HepG2 (cell line): ENCODE measurements around the gene MAN2B2. TPM values are rescaled to one million over a fixed set of nuclear protein-coding genes. Genes with fewer than 3 reads are reported as not detected.
A peak's percentile ranks its signal among the peaks of the same experiment; 100 is the strongest.

Experiments
- ATAC-seq: fragments of 200-7000 bp; cut with Tn5 transposase; 3 replicates; pipeline ENCODE4 v1.9.1; 2020; ENCODE audit warnings: mild to moderate bottlenecking, moderate library complexity
- BruUV-seq: library from RNA; stranded (reverse); fragments of 400-500 nt; replicated peaks from 2 replicates; lab custom pipeline; 2021; lab: Mats Ljungman, UMichigan
- CTCF ChIA-PET: fragments of 300-600 bp; formaldehyde crosslinking; extraction: SDS; loops from one replicate; lab custom pipeline; 2021; ENCODE audit warnings: low total read pairs, inconsistent platforms, low intra/inter-chr PET ratio; lab: Yijun Ruan, JAX
- POLR2A ChIA-PET: fragments of 350-600 bp; sonication (Branson Sonifier 250); formaldehyde crosslinking; loops from one replicate; lab custom pipeline; 2020; ENCODE audit warnings: antibody characterized with exemption, inconsistent platforms; lab: Yijun Ruan, JAX
- DNase-seq: peaks from one replicate; pipeline ENCODE4 v3.0.0-alpha.2; 2015; ENCODE audit warnings: low spot score
- FAIRE-seq: peaks from 3 replicates; lab custom pipeline; 2011; peaks lifted over from hg19 to GRCh38; lab: Jason Lieb, UNC
- H2AFZ ChIP-seq: one replicate; pipeline ENCODE4 v1.6.1; 2011; ENCODE audit warnings: low read length, inconsistent platforms
- H3K27ac ChIP-seq: fragments of 300-600 bp; 3 replicates; pipeline ENCODE4 v1.8.0; 2011; ENCODE audit warnings: mixed run types, mild to moderate bottlenecking, mixed read lengths, low read length, inconsistent platforms; ENCODE audit not compliant: insufficient read depth; ENCODE audit errors: extremely low read length
- H3K27me3 ChIP-seq, 2 experiments: fragments of 200-600 bp in 1 of 2; 2 replicates in 1 of 2; 3 replicates in 1 of 2; pipeline versions ENCODE4 v1.6.0 to v1.8.0; 2011; ENCODE audit warnings: low read length in 2 of 2, mild to moderate bottlenecking in 2 of 2, moderate library complexity in 2 of 2, inconsistent platforms in 1 of 2; ENCODE audit not compliant: insufficient read depth in 2 of 2, control insufficient read depth in 1 of 2
- H3K36me3 ChIP-seq, 2 experiments: fragments of 200-600 bp in 1 of 2; replicated peaks in 1 of 2; 2 replicates in 1 of 2; 3 replicates in 1 of 2; pipeline versions ENCODE4 v1.5.1 to v1.8.0; 2011; ENCODE audit warnings: low read length in 2 of 2, inconsistent platforms in 1 of 2; ENCODE audit not compliant: insufficient read depth in 2 of 2, control insufficient read depth in 1 of 2
- H3K4me1 ChIP-seq: 2 replicates; pipeline ENCODE4 v1.5.1; 2012; ENCODE audit warnings: low read length, inconsistent platforms; ENCODE audit not compliant: insufficient read depth
- H3K4me2 ChIP-seq: 2 replicates; pipeline ENCODE4 v1.6.0; 2011; ENCODE audit warnings: low read depth, low read length, inconsistent platforms
- H3K4me3 ChIP-seq, 3 experiments: fragments of 200-600 bp in 1 of 3; sonication (generic), shearing (Covaris generic) in 1 of 3; replicated peaks in 1 of 3; 2 replicates each; pipeline ENCODE4 v1.5.1; 2011 to 2016; ENCODE audit warnings: low read length in 3 of 3, inconsistent platforms in 2 of 3, low read depth in 2 of 3, mild to moderate bottlenecking in 2 of 3, control low read depth in 1 of 3, mixed read lengths in 1 of 3; ENCODE audit not compliant: insufficient read depth in 1 of 3
- H3K79me2 ChIP-seq: one replicate; pipeline ENCODE4 v1.6.1; 2011; ENCODE audit warnings: low read length, inconsistent platforms; ENCODE audit not compliant: insufficient read depth
- H3K9ac ChIP-seq: 2 replicates; pipeline ENCODE4 v1.6.0; 2011; ENCODE audit warnings: mild to moderate bottlenecking, low read depth, low read length, inconsistent platforms; ENCODE audit not compliant: insufficient read depth
- H3K9me3 ChIP-seq: 2 replicates; pipeline ENCODE4 v1.5.1; 2012; ENCODE audit warnings: mild to moderate bottlenecking, low read length
- H4K20me1 ChIP-seq: 2 replicates; pipeline ENCODE4 v1.6.0; 2011; ENCODE audit warnings: inconsistent platforms, mild to moderate bottlenecking, low read length, moderate library complexity; ENCODE audit not compliant: insufficient read depth
- E2F2 ChIP-seq: sonication (generic); formaldehyde crosslinking; IDR thresholded peaks from 2 replicates; pipeline ENCODE4 v1.4.0; 2020; ENCODE audit warnings: missing genetic modification reagents, borderline replicate concordance
- ETV6 ChIP-seq: sonication (generic); formaldehyde crosslinking; conservative IDR thresholded peaks from 2 replicates; pipeline ENCODE4 v1.4.0; 2020; ENCODE audit warnings: missing genetic modification reagents
- FOSL2 ChIP-seq: sonication (generic); formaldehyde crosslinking; IDR thresholded peaks from 2 replicates; pipeline ENCODE4 v1.4.0; 2020; ENCODE audit warnings: missing genetic modification reagents
- ISX ChIP-seq: sonication (generic); formaldehyde crosslinking; conservative IDR thresholded peaks from 2 replicates; pipeline ENCODE4 v1.5.0; 2020; ENCODE audit warnings: missing genetic modification reagents
- MIER2 ChIP-seq: IDR thresholded peaks from 2 replicates; pipeline ENCODE4 v1.6.1; 2016; ENCODE audit warnings: missing biosample characterization, missing genetic modification reagents
- PAWR ChIP-seq: sonication (generic); formaldehyde crosslinking; IDR thresholded peaks from 2 replicates; pipeline ENCODE4 v1.4.0; 2020; ENCODE audit warnings: missing genetic modification reagents, mild to moderate bottlenecking, borderline replicate concordance
- SIX1 ChIP-seq: sonication (generic); formaldehyde crosslinking; IDR thresholded peaks from 2 replicates; pipeline ENCODE4 v1.4.0; 2020; ENCODE audit warnings: missing genetic modification reagents, borderline replicate concordance
- SRY ChIP-seq: sonication (generic); formaldehyde crosslinking; IDR thresholded peaks from 2 replicates; pipeline ENCODE4 v1.8.0; 2022; ENCODE audit warnings: mild to moderate bottlenecking, missing genetic modification reagents
- ZNF749 ChIP-seq: sonication (generic); formaldehyde crosslinking; IDR thresholded peaks from 2 replicates; pipeline ENCODE4 v1.8.0; 2022; ENCODE audit warnings: mild to moderate bottlenecking, missing genetic modification reagents, moderate library complexity, borderline replicate concordance
- WGBS: methylation state at CpG from one replicate; pipeline ENCODE4 v1.1.6; 2017; ENCODE audit warnings: low lambda C conversion rate; 5-methylcytosine and 5-hydroxymethylcytosine counted together
- in situ Hi-C: cut with HindIII; loops from 2 replicates; pipeline ENCODE4 v1.10.0; 2017; ENCODE audit warnings: low pct_unique_long_range_greater_than_20kb; ENCODE audit not compliant: extremely low pct_ligation_motif_present
- intact Hi-C: fragments of 100-400 bp; cut with micrococcal nuclease; formaldehyde crosslinking; loops from one replicate; pipeline ENCODE4 v1.10.0; 2022; ENCODE audit not compliant: unreplicated experiment
- polyA plus RNA-seq, 8 experiments: library from polyadenylated mRNA; depleted of rRNA in 3 of 8; stranded (reverse) in 7 of 8; unstranded in 1 of 8; fragments of >200 nt; fragmentation: Illumina TruSeq in 4 of 8; extraction: Trizol in 4 of 8; gene quantifications; 2 replicates each; pipeline versions ENCODE4 v1.2.1 to v1.2.3, GENCODE V29; 2011 to 2016; ENCODE audit warnings: low read depth in 4 of 8, missing spikeins in 1 of 8, mixed read lengths in 1 of 8; ENCODE audit not compliant: insufficient read depth in 1 of 8
- total RNA-seq, 5 experiments: library from RNA; depleted of rRNA; stranded (reverse); fragments of >200 nt; fragmentation: Illumina TruSeq; extraction: Trizol; gene quantifications; 2 replicates each; pipeline ENCODE4 v1.2.3, GENCODE V29; 2016; ENCODE audit warnings: low read depth in 1 of 5
- TF ChIP-seq, protein P1 (sequence below): sonication (generic); formaldehyde crosslinking; IDR thresholded peaks from 2 replicates; pipeline ENCODE4 v1.9.0; 2021; ENCODE audit warnings: missing genetic modification reagents, borderline replicate concordance

MAN2B2 gene
- total and polyA plus RNA-seq, 2 of the 13 experiments (the other 11 are each of a cell fraction or from before 2014, with no cell fraction given) = 4.8 to 5.4 TPM

GRCh38 chr4:6549890-6550620 lies 24.9 kb upstream of the MAN2B2 start:
- H3K4me2 ChIP-seq = no peak overlapping the region
- H2AFZ ChIP-seq = no peak overlapping the region
- 4% methylated on average over 12 of the region's 13 CpGs for WGBS
- BruUV-seq = no TSS peak
- TF ChIP-seq ETV6 (CRISPR knock-in tag) (no peak), SIX1 (no peak), ISX (CRISPR knock-in tag) (no peak), FOSL2 (CRISPR knock-in tag) (peak; percentile 5; the same call in 1 of the 2 replicates), SRY (no peak)
- TF ChIP-seq, all 625 proteins: peak for 1
- intact Hi-C loops (loop anchor here (5.0 to 10.0 kb wide), 3 partner anchors 78 to 295 kb away; partner anchors contain the start of gene PPP2R2C), in situ Hi-C loops (loop anchor here (10.0 to 25.0 kb wide), 2 partner anchors 215 to 313 kb away; no protein-coding TSS in a partner anchor)
- H3K9ac ChIP-seq = no peak overlapping the region
- ChIA-PET CTCF (interaction anchor here (0.6 kb wide), 1 partner anchor 206 kb away, joined by 3 read pairs; no protein-coding TSS in a partner anchor), POLR2A (no interaction called here)
- DNase-seq = no peak
- no peak overlapping the region for H3K4me3 ChIP-seq
- ATAC-seq = no peak
- no peak for FAIRE-seq
- peaks cover 7% of the 10 kb centered on the region; the same call in 1 of the 2 replicates for H3K9me3 ChIP-seq
- no peak overlapping the region for H3K27ac ChIP-seq
- H3K36me3 ChIP-seq = no peaks in the 10 kb centered on the region
- no peaks in the 10 kb centered on the region for H3K4me1 ChIP-seq
- H3K79me2 ChIP-seq = no peaks in the 10 kb centered on the region
- 0 out of 2 replicates have a peak, but pooled peaks cover 3% of the 10 kb centered on the region for H4K20me1 ChIP-seq
- H3K27me3 ChIP-seq = peaks cover 0 to 14% of the 10 kb centered on the region in 2 experiments; a peak in 2 of 5 replicates

DNA sequence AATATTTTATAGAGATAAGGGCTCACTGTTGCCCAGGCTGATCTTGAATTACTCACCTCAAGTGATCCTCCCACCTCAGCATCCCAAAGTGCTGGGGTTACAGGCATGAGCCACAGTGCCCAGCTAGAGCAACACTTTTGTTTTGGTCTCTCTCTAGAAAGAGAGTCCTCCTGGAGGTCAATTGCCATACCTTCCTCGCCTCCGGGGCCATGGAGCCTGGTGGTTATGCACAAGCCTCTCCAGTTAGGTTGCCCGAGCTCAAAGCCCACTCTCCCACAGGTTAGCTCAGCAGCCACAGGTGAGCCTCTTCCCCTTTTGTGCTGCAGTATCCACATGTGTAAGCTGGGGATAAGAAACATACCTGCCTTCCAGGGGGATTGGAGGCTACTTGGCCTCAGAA lies 24.2 kb upstream of the MAN2B2 start:
- in situ Hi-C loops = loop anchor here (25.0 kb wide), 1 partner anchor 314 kb away; no protein-coding TSS in a partner anchor
- ChIA-PET CTCF (no interaction called here), POLR2A (no interaction called here)

More for the DNA sequence above, 24.2 kb upstream of the MAN2B2 start:
- no TSS peak for BruUV-seq
- Histone ChIP-seq H3K4me1 (no peaks in the 10 kb centered on the region), H4K20me1 (0 out of 2 replicates have a peak, but pooled peaks cover 3% of the 10 kb centered on the region), H3K27ac (no peak overlapping the region), H3K4me2 (no peak overlapping the region), H3K27me3 (peaks cover 0 to 14% of the 10 kb centered on the region in 2 experiments; a peak in 2 of 5 replicates), H3K4me3 (no peak overlapping the region), H3K9me3 (peaks cover 7% of the 10 kb centered on the region; the same call in 1 of the 2 replicates), H3K36me3 (no peaks in the 10 kb centered on the region), H2AFZ (no peak overlapping the region), H3K9ac (no peak overlapping the region), H3K79me2 (no peaks in the 10 kb centered on the region)
- TF ChIP-seq MIER2 (CRISPR knock-in tag) = no peak
- TF ChIP-seq ZNF749 (CRISPR knock-in tag) = no peak
- TF ChIP-seq, protein P1, sequence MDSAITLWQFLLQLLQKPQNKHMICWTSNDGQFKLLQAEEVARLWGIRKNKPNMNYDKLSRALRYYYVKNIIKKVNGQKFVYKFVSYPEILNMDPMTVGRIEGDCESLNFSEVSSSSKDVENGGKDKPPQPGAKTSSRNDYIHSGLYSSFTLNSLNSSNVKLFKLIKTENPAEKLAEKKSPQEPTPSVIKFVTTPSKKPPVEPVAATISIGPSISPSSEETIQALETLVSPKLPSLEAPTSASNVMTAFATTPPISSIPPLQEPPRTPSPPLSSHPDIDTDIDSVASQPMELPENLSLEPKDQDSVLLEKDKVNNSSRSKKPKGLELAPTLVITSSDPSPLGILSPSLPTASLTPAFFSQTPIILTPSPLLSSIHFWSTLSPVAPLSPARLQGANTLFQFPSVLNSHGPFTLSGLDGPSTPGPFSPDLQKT (CRISPR knock-in tag) = no peak
- TF ChIP-seq E2F2 (CRISPR knock-in tag) = no peak
- TF ChIP-seq PAWR (CRISPR knock-in tag) = no peak
- no CpG with 5 or more reads among the region's 3 CpGs for WGBS
- DNase-seq = no peak
- FAIRE-seq = no peak
- intact Hi-C loops = no loop called here
- ATAC-seq = no peak
